ENCODE results near the gene ADAMTS9. TPM values are rescaled to one million over a fixed set of nuclear protein-coding genes. Genes with fewer than 3 reads are reported as not detected.

The ADAMTS9 gene
- total RNA-seq, 2 experiments from 2014 or later, result not detected

- no peaks in the 10 kb centered on the region for H3K9me3 ChIP-seq (ENCODE audit: control insufficient read depth in 1 of 2, insufficient read depth in 1 of 2, low read length in 2 of 2)
- intact Hi-C loops (cut with DNase I, micrococcal nuclease), result no loop called here
- no peaks in the 10 kb centered on the region for H3K27me3 ChIP-seq (ENCODE audit: control insufficient read depth in 1 of 2, insufficient read depth in 2 of 2, low read length in 2 of 2)
- no peaks in the 10 kb centered on the region for H3K27me3 Mint-ChIP-seq
- H3K4me3 ChIP-seq (ENCODE audit: low read length), result no peak overlapping the region
- no peaks in the 10 kb centered on the region for H3K36me3 Mint-ChIP-seq (ENCODE audit: low read depth)
- no peak for DNase-seq
- no peak for ATAC-seq (ENCODE audit: poor library complexity)
- H3K36me3 ChIP-seq (ENCODE audit: insufficient read depth, low read length), result no peaks in the 10 kb centered on the region
- H3K27ac ChIP-seq (ENCODE audit: low read depth in 1 of 2, low read length in 2 of 2), result no peak overlapping the region
- TF ChIP-seq, protein P1, sequence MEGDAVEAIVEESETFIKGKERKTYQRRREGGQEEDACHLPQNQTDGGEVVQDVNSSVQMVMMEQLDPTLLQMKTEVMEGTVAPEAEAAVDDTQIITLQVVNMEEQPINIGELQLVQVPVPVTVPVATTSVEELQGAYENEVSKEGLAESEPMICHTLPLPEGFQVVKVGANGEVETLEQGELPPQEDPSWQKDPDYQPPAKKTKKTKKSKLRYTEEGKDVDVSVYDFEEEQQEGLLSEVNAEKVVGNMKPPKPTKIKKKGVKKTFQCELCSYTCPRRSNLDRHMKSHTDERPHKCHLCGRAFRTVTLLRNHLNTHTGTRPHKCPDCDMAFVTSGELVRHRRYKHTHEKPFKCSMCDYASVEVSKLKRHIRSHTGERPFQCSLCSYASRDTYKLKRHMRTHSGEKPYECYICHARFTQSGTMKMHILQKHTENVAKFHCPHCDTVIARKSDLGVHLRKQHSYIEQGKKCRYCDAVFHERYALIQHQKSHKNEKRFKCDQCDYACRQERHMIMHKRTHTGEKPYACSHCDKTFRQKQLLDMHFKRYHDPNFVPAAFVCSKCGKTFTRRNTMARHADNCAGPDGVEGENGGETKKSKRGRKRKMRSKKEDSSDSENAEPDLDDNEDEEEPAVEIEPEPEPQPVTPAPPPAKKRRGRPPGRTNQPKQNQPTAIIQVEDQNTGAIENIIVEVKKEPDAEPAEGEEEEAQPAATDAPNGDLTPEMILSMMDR (IDR thresholded peaks at IDR 0.05), result no peak
- H3K27ac Mint-ChIP-seq, result no peak overlapping the region
- no peaks in the 10 kb centered on the region for H3K9me3 Mint-ChIP-seq
- no peaks in the 10 kb centered on the region for H3K4me1 Mint-ChIP-seq (ENCODE audit: low read depth)
- no peak overlapping the region for H3K4me3 Mint-ChIP-seq
- H3K4me1 ChIP-seq (ENCODE audit: insufficient read depth, low read length), result no peaks in the 10 kb centered on the region
- ChIA-PET POLR2A (no interaction called here), CTCF (no interaction called here)
These were observed 12.0 kb downstream of the ADAMTS9 start for GRCh38 chr3:64675687-64676247.

DNA sequence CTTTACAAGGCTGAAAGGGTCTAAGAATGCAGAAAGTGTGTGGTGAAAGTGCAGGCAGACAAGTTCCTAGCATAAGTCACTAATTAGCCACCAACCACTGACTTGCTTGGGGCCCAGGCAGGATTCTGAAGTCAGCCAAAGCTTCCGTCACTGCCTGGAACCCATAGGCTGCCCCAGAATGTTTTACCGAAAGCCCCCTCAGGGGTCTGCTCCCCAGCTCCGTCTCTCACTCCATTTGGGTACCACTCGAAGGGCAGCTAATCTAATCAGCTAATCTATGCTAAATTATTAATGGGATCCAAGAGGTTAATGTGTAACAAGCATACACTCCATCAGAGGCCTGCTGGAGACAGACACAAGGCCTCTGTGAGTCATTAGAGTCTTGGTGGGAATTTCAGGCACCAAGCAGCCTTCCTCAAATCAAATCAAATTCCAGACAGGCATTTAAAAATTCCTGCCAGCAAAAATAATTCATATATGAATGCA lies 13.2 kb downstream of the ADAMTS9 start:
- no peak overlapping the region for H3K4me3 ChIP-seq (ENCODE audit: low read length)
- no peaks in the 10 kb centered on the region for H3K36me3 Mint-ChIP-seq (ENCODE audit: low read depth)
- intact Hi-C loops (cut with DNase I, micrococcal nuclease), result no loop called here
- no peak for DNase-seq
- no peak overlapping the region for H3K27ac Mint-ChIP-seq
- no peaks in the 10 kb centered on the region for H3K27me3 ChIP-seq (ENCODE audit: control insufficient read depth in 1 of 2, insufficient read depth in 2 of 2, low read length in 2 of 2)
- no peaks in the 10 kb centered on the region for H3K4me1 ChIP-seq (ENCODE audit: insufficient read depth, low read length)
- H3K27ac ChIP-seq (ENCODE audit: low read depth in 1 of 2, low read length in 2 of 2), result no peak overlapping the region
- no peak overlapping the region for H3K4me3 Mint-ChIP-seq
- H3K36me3 ChIP-seq (ENCODE audit: insufficient read depth, low read length), result no peaks in the 10 kb centered on the region
- ChIA-PET POLR2A (no interaction called here), CTCF (no interaction called here)
- ATAC-seq (ENCODE audit: poor library complexity), result no peak
- no peaks in the 10 kb centered on the region for H3K27me3 Mint-ChIP-seq
- TF ChIP-seq, protein P1 (IDR thresholded peaks at IDR 0.05), result no peak
- H3K9me3 ChIP-seq (ENCODE audit: control insufficient read depth in 1 of 2, insufficient read depth in 1 of 2, low read length in 2 of 2), result no peaks in the 10 kb centered on the region
- no peaks in the 10 kb centered on the region for H3K9me3 Mint-ChIP-seq
- H3K4me1 Mint-ChIP-seq (ENCODE audit: low read depth), result no peaks in the 10 kb centered on the region

DNA sequence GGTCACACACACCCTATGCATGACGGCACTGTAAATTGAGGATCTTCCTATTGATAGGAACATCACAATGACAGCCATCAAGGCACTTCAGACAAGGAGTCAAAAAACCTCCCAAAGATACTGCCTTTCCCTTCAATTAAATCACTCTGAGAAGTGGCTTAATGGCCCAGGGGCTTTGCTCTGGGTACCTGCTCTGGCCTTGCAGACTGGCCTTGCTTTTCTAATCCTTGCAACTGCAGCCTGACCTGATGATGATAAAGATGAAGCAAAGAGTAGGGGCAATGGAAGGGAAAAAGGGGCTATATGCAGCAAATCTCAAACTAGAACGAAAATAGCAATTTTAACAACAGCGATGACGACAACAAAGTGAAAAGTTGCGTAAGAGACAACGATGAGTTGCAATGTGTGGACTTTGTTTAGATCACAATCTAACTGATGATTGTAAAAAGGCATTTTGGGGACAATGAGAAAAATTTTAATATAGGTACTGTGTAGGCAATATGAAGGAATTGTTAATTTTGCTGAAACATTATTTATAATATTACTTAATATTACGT lies 14.6 kb downstream of the ADAMTS9 start:
- intact Hi-C loops (cut with DNase I, micrococcal nuclease), result no loop called here
- CTCF ChIA-PET, result no interaction called here
- no peak for ATAC-seq (ENCODE audit: poor library complexity)

More for the DNA sequence above, 14.6 kb downstream of the ADAMTS9 start:
- H3K27ac Mint-ChIP-seq, result no peak overlapping the region
- Histone ChIP-seq H3K27me3 (ENCODE audit: control insufficient read depth in 1 of 2, insufficient read depth in 2 of 2, low read length in 2 of 2) (no peaks in the 10 kb centered on the region), H3K27ac (ENCODE audit: low read depth in 1 of 2, low read length in 2 of 2) (no peak overlapping the region), H3K36me3 (ENCODE audit: insufficient read depth, low read length) (no peaks in the 10 kb centered on the region), H3K4me3 (ENCODE audit: low read length) (no peak overlapping the region), H3K4me1 (ENCODE audit: insufficient read depth, low read length) (no peaks in the 10 kb centered on the region), H3K9me3 (ENCODE audit: control insufficient read depth in 1 of 2, insufficient read depth in 1 of 2, low read length in 2 of 2) (no peaks in the 10 kb centered on the region)
- TF ChIP-seq, protein P1 (IDR thresholded peaks at IDR 0.05), result no peak
- no peaks in the 10 kb centered on the region for H3K9me3 Mint-ChIP-seq
- no peaks in the 10 kb centered on the region for H3K27me3 Mint-ChIP-seq
- H3K4me1 Mint-ChIP-seq (ENCODE audit: low read depth), result no peaks in the 10 kb centered on the region
- DNase-seq, result no peak
- POLR2A ChIA-PET, result no interaction called here
- H3K36me3 Mint-ChIP-seq (ENCODE audit: low read depth), result no peaks in the 10 kb centered on the region
- no peak overlapping the region for H3K4me3 Mint-ChIP-seq

All from CD4-positive, alpha-beta T cell (primary cell).